Stimulated activated naive CD8-positive, alpha-beta T cell treated with anti-CD3 and anti-CD28 coated beads, Interleukin-15, Interleukin-2, amounts not matched to agents 100 ng/mL and 50 ng/mL, for 24 hours (primary cell): ENCODE results near the gene PTAR1.

Experiments
- H3K27ac Mint-ChIP-seq: one replicate; pipeline ENCODE4 v1.8.0; 2021; ENCODE audit warnings: mild to moderate bottlenecking, mixed read lengths
- H3K27me3 Mint-ChIP-seq: one replicate; pipeline ENCODE4 v1.8.0; 2021; ENCODE audit warnings: mixed read lengths
- H3K36me3 Mint-ChIP-seq: one replicate; pipeline ENCODE4 v1.8.0; 2021; ENCODE audit warnings: low read depth, mixed read lengths
- H3K4me1 Mint-ChIP-seq: one replicate; pipeline ENCODE4 v1.8.0; 2021; ENCODE audit warnings: low read depth, mixed read lengths
- H3K4me3 Mint-ChIP-seq: one replicate; pipeline ENCODE4 v1.8.0; 2021; ENCODE audit warnings: mild to moderate bottlenecking, mixed read lengths
- H3K9me3 Mint-ChIP-seq: one replicate; pipeline ENCODE4 v1.8.0; 2021; ENCODE audit warnings: mixed read lengths

The PTAR1 gene

GRCh38 chr9:69731348-69731747, 28.5 kb downstream of the PTAR1 start:
- Mint-ChIP-seq H3K27ac (peak overlapping the region; percentile 21), H3K36me3 (peaks cover 62% of the 10 kb centered on the region)

GRCh38 chr9:69719983-69720382, 39.8 kb downstream of the PTAR1 start:
- Mint-ChIP-seq H3K4me1 (no peaks in the 10 kb centered on the region), H3K27me3 (no peaks in the 10 kb centered on the region), H3K9me3 (no peaks in the 10 kb centered on the region), H3K27ac (no peak overlapping the region), H3K36me3 (peaks cover 84% of the 10 kb centered on the region), H3K4me3 (no peak overlapping the region)

More at GRCh38 chr9:69731348-69731747, 28.5 kb downstream of the PTAR1 start:
- Mint-ChIP-seq H3K4me1 (peaks cover 22% of the 10 kb centered on the region), H3K9me3 (no peaks in the 10 kb centered on the region), H3K27me3 (no peaks in the 10 kb centered on the region), H3K4me3 (no peak overlapping the region)

DNA sequence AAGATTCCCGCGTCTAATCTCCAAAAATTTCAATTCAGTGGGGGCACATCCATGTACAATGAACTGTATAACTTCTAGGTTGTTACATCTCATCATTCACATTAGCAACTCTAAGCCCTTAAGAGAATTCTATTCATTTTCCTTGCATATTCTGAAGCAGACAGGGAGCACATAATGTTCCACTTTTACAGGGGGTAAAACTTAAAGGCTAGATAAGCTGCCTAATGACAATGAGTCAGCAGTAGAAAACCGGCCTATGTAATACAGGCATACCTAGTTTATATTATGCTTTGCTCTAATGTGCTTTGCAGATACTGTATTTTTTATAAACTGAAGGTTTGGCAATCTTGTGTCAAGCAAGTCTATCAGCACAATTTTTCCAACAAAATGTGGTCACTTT, 40.4 kb downstream of the PTAR1 start:
- Mint-ChIP-seq H3K27me3 (no peaks in the 10 kb centered on the region), H3K4me1 (no peaks in the 10 kb centered on the region), H3K9me3 (no peaks in the 10 kb centered on the region), H3K27ac (no peak overlapping the region), H3K4me3 (no peak overlapping the region), H3K36me3 (peaks cover 85% of the 10 kb centered on the region)

DNA sequence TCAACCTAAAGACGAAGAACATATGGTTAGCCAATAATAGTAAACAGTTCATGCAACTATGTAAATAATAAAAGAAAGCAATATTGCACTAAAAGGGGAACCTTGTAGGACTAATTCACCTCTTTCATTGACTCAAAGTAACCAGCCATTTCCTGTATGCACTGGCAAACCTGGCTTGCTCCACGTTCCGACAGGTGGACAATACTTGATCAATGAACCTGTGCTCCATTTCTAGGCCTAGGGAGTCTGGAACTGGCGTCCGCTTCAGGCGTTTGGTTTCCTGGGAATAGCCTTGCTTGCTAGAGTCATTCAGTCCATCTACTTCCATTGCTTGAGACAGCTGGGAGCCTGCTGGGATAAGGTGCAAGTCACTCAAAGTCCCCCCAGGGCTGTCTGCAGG, 41.6 kb downstream of the PTAR1 start:
- no peaks in the 10 kb centered on the region for H3K9me3 Mint-ChIP-seq
- H3K27me3 Mint-ChIP-seq = no peaks in the 10 kb centered on the region
- H3K36me3 Mint-ChIP-seq = peaks cover 84% of the 10 kb centered on the region
- H3K4me1 Mint-ChIP-seq = no peaks in the 10 kb centered on the region
- H3K4me3 Mint-ChIP-seq = no peak overlapping the region
- H3K27ac Mint-ChIP-seq = no peak overlapping the region

DNA sequence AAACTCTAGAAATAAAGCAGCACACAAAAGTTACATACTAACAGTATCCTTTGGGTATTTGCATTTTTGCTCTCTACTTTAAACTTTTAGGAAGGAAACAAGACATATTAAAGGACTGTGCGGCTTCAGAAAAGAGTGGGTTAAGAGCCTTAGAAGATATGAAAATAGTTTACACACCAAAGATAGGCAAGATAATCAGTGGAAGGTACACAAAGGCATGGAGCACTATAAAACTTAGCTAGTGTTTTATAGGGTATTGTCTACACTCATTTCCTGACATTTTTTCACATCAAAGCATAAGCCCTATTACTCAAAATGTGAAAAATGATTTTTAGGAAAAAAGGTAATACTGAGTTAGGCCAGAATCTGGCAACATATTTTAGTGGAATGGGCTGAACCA, 44.0 kb downstream of the PTAR1 start:
- no peaks in the 10 kb centered on the region for H3K9me3 Mint-ChIP-seq
- peaks cover 80% of the 10 kb centered on the region for H3K36me3 Mint-ChIP-seq
- H3K4me3 Mint-ChIP-seq = no peak overlapping the region
- no peaks in the 10 kb centered on the region for H3K27me3 Mint-ChIP-seq
- H3K27ac Mint-ChIP-seq = no peak overlapping the region
- no peaks in the 10 kb centered on the region for H3K4me1 Mint-ChIP-seq

DNA sequence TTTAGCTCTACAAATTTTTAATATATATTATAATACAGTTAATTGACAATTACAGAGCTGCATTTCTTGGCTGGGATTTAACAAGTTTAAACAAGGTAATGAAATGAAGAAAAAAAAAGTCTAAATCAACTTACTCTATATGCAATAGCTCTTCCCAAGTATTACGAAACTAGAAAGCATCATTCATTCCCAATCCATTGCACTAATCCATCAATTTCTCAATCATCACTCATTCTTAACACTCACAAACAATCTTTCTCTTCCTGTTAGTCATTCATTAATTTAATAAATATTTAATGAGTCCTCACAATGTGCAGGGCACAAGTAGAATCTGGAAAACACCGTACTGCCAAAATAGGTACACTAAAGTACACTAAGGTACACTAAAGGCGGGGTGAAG, 44.7 kb downstream of the PTAR1 start:
- no peaks in the 10 kb centered on the region for H3K4me1 Mint-ChIP-seq
- peaks cover 74% of the 10 kb centered on the region for H3K36me3 Mint-ChIP-seq
- no peak overlapping the region for H3K27ac Mint-ChIP-seq
- H3K4me3 Mint-ChIP-seq = no peak overlapping the region
- no peaks in the 10 kb centered on the region for H3K9me3 Mint-ChIP-seq
- no peaks in the 10 kb centered on the region for H3K27me3 Mint-ChIP-seq

DNA sequence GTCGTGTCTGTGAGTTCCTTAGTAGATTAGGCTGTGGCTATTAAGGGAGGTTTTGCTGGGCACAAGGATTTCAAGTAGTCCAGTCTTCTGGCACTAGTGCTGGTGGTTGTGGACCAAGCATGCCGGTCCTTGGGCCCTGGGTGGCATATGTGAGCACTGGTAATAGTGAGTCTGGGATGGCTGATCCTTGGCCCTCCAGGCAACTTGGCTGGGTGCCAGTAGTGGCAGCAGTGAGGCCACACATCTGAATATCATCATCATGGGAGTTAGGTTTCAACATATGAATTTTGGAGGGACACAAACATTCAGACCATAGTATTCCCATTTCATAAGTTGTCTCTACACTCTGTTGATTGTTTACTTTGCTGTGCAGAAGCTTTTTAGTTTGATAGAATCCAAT, 62.3 kb downstream of the PTAR1 start:
- Mint-ChIP-seq H3K9me3 (peaks cover 41% of the 10 kb centered on the region), H3K4me3 (no peak overlapping the region), H3K36me3 (peaks cover 10% of the 10 kb centered on the region), H3K27me3 (peaks cover 7% of the 10 kb centered on the region), H3K4me1 (no peaks in the 10 kb centered on the region), H3K27ac (no peak overlapping the region)

DNA sequence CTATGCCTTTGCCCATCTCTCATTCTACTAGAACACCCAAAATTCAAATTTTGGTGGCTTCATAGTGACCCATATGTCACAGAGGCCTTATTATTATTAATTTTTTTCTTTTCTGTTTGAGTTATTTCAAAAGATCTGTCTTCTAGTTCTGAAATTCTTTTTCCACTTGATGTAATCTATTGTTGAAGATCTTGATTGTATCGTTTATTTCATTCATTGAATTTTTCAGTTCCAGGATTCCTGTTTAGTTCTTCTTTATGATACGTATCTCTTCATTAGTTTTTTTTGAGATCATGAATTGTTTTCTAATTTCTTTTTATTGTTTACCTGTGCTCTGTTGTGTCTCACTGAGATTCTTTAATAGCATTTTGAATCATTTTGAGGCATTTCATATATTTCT, 63.0 kb downstream of the PTAR1 start:
- Mint-ChIP-seq H3K9me3 (peaks cover 41% of the 10 kb centered on the region), H3K4me3 (no peak overlapping the region)

GRCh38 chr9:69689991-69690538, 69.7 kb downstream of the PTAR1 start:
- H3K27me3 Mint-ChIP-seq = peaks cover 14% of the 10 kb centered on the region
- no peak overlapping the region for H3K27ac Mint-ChIP-seq
- no peaks in the 10 kb centered on the region for H3K36me3 Mint-ChIP-seq
- no peak overlapping the region for H3K4me3 Mint-ChIP-seq
- H3K9me3 Mint-ChIP-seq = peaks cover 5% of the 10 kb centered on the region
- H3K4me1 Mint-ChIP-seq = no peaks in the 10 kb centered on the region

More for the DNA sequence above, 63.0 kb downstream of the PTAR1 start:
- H3K27ac Mint-ChIP-seq = no peak overlapping the region
- H3K36me3 Mint-ChIP-seq = peaks cover 10% of the 10 kb centered on the region
- H3K27me3 Mint-ChIP-seq = peaks cover 10% of the 10 kb centered on the region
- no peaks in the 10 kb centered on the region for H3K4me1 Mint-ChIP-seq

DNA sequence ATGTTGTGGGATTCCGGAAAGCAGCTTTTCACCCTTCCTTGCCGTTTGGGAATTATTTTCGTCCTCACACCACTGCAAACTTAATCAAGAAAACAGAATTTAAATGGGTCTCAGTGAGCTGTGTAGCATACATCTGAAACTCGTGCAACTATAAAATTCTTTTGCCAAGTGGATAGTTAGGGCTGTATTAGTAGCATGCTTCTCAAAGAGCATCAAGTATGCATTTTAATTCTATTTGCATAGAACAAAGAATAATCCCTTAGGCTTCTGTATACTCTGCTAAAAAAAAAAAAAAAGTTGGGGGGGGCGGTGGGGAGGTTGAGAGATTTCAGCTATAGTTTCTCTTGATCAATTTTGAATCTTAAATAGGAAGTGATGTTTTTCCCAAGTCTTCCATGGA, 75.9 kb downstream of the PTAR1 start:
- Mint-ChIP-seq H3K9me3 (no peaks in the 10 kb centered on the region), H3K4me3 (no peak overlapping the region), H3K36me3 (no peaks in the 10 kb centered on the region), H3K27me3 (peaks cover 4% of the 10 kb centered on the region), H3K27ac (no peak overlapping the region), H3K4me1 (no peaks in the 10 kb centered on the region)

DNA sequence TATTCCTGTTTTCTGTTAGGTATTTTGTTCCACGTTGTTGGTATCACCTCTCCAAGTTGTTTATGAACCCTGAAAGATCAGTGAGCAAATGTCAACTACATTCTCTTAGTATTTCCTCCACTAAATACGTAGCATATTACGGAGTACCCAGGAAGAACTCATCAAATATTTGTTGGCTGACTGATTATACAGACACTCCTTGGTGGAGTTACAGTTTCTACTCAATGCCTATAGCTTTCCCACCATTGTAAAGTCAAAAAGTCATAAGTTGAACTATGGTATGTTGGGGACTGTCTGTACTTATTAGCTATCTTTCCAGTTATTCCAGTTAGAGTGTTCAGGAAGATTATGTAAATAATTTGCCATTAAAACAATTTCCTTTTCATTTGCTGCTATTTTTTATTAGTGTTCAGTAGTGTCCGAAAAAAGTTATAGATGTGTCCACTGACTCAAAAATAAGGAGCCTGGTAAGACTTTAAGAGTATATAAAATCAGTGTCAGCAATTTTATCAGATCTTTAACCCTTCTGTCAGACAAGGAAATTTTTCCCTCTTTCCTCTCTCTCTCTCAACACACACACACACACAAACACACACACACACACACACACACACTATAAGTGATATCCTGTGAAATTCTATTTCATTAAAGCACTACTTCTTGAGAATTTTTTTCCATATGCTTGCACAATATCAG, 80.8 kb downstream of the PTAR1 start:
- Mint-ChIP-seq H3K27ac (no peak overlapping the region), H3K4me3 (no peak overlapping the region), H3K27me3 (peaks cover 9% of the 10 kb centered on the region)

DNA sequence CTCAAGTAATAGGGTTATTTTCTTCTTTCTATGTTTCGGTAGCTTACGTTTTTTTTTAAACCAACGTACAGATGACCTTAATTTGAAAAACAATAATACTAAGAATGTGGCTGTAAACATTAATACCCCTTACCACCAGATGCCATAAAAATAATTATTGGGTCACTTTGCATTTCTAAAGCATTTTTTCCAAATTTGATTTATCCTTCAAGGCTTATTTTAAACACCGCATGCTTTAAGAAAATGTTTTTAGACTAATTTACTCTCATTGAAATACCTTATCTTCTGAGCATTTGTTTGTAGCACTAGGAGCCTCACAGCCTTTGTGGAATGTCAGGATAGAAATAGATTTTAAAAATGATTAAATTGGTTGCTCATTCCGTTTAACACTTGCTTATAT, 81.9 kb downstream of the PTAR1 start:
- no peaks in the 10 kb centered on the region for H3K9me3 Mint-ChIP-seq
- H3K27me3 Mint-ChIP-seq = peaks cover 6% of the 10 kb centered on the region
- H3K4me1 Mint-ChIP-seq = peaks cover 12% of the 10 kb centered on the region
- no peaks in the 10 kb centered on the region for H3K36me3 Mint-ChIP-seq
- H3K27ac Mint-ChIP-seq = no peak overlapping the region
- H3K4me3 Mint-ChIP-seq = no peak overlapping the region

More for the DNA sequence above, 80.8 kb downstream of the PTAR1 start:
- no peaks in the 10 kb centered on the region for H3K9me3 Mint-ChIP-seq
- H3K36me3 Mint-ChIP-seq = no peaks in the 10 kb centered on the region
- peaks cover 7% of the 10 kb centered on the region for H3K4me1 Mint-ChIP-seq

- Mint-ChIP-seq H3K4me1 (peaks cover 17% of the 10 kb centered on the region), H3K27ac (no peak overlapping the region), H3K4me3 (no peak overlapping the region), H3K9me3 (no peaks in the 10 kb centered on the region), H3K36me3 (no peaks in the 10 kb centered on the region), H3K27me3 (peaks cover 19% of the 10 kb centered on the region)
Measured at GRCh38 chr9:69675563-69675962, 84.2 kb downstream of the PTAR1 start.

- Mint-ChIP-seq H3K36me3 (no peaks in the 10 kb centered on the region), H3K9me3 (no peaks in the 10 kb centered on the region), H3K4me1 (peaks cover 17% of the 10 kb centered on the region), H3K27me3 (peaks cover 23% of the 10 kb centered on the region), H3K27ac (no peak overlapping the region), H3K4me3 (no peak overlapping the region)
Measured at GRCh38 chr9:69674716-69675438, 84.9 kb downstream of the PTAR1 start.

DNA sequence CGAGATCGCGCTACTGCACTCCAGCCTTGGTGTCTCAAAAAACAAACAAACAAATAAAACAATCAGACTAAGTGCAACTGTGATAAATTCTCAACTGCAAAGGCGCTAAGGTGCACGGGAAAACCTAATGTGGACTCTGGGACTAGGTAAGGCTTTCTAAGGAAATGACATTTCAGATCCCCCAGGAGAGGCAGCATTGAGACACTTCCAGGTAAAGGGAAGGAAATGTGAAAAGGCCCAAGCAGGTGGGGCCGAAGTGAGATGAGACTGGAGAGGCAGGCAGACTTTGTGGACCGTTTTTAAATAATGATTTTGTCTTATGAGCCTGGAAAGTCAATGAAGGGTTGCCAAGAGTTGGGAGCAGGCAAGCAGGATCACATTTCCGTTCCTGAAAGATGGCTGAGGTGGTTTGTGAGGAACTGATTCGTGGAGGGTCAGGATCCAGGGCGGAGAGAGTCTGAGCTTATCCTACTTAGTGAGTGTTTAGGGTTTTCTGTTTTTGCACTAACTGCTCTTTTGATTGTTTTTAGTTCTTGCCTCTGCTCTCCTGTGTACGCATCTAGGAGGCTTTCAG, 85.6 kb downstream of the PTAR1 start:
- Mint-ChIP-seq H3K9me3 (no peaks in the 10 kb centered on the region), H3K36me3 (no peaks in the 10 kb centered on the region), H3K4me3 (no peak overlapping the region), H3K27me3 (peaks cover 23% of the 10 kb centered on the region), H3K4me1 (peaks cover 17% of the 10 kb centered on the region), H3K27ac (no peak overlapping the region)
